HepG2 (cell line): ENCODE measurements around the gene RAD51D. TPM values are rescaled to one million over a fixed set of nuclear protein-coding genes. Genes with fewer than 3 reads are reported as not detected.
A peak's percentile ranks its signal among the peaks of the same experiment; 100 is the strongest.

Source experiments
- CCDC6 ChIP-seq: sonication (generic); formaldehyde crosslinking; IDR thresholded peaks from 2 replicates; pipeline ENCODE4 v1.8.1; 2022; ENCODE audit warnings: mild to moderate bottlenecking, missing genetic modification reagents, moderate library complexity
- CTCF ChIP-seq: sonication (generic); formaldehyde crosslinking; IDR thresholded peaks from 2 replicates; pipeline ENCODE4 v1.5.0; 2020; ENCODE audit warnings: mild to moderate bottlenecking, missing genetic modification reagents, moderate library complexity
- FOXP4 ChIP-seq: sonication (generic); formaldehyde crosslinking; IDR thresholded peaks from 2 replicates; pipeline ENCODE4 v1.4.0; 2020; ENCODE audit warnings: missing genetic modification reagents
- GPN1 ChIP-seq: sonication (generic); formaldehyde crosslinking; IDR thresholded peaks from 2 replicates; pipeline ENCODE4 v1.5.1; 2020; ENCODE audit warnings: missing genetic modification reagents, borderline replicate concordance
- ISL2 ChIP-seq: sonication (generic); formaldehyde crosslinking; IDR thresholded peaks from 2 replicates; pipeline ENCODE4 v1.5.0; 2020; ENCODE audit warnings: missing genetic modification reagents
- MIER2 ChIP-seq: IDR thresholded peaks from 2 replicates; pipeline ENCODE4 v1.6.1; 2016; ENCODE audit warnings: missing biosample characterization, missing genetic modification reagents
- MTA3 ChIP-seq: sonication (generic); formaldehyde crosslinking; IDR thresholded peaks from 2 replicates; pipeline ENCODE4 v1.4.0; 2020; ENCODE audit warnings: missing genetic modification reagents
- NFE2L2 ChIP-seq: fragments of 150-350 bp; IDR thresholded peaks from 2 replicates; pipeline ENCODE4 v1.6.1; 2014; ENCODE audit warnings: low read length
- NR2C2 ChIP-seq: sonication (generic); formaldehyde crosslinking; IDR thresholded peaks from 2 replicates; pipeline ENCODE4 v1.4.0; 2020; ENCODE audit warnings: missing genetic modification reagents, mild to moderate bottlenecking, moderate library complexity, borderline replicate concordance
- REPIN1 ChIP-seq: sonication (generic); formaldehyde crosslinking; IDR thresholded peaks from 2 replicates; pipeline ENCODE4 v1.8.0; 2022; ENCODE audit warnings: missing genetic modification reagents, low read depth, mild to moderate bottlenecking, borderline replicate concordance
- SP4 ChIP-seq: sonication (generic); formaldehyde crosslinking; IDR thresholded peaks from 2 replicates; pipeline ENCODE4 v1.8.1; 2023; ENCODE audit warnings: mild to moderate bottlenecking, missing genetic modification reagents
- TBL1XR1 ChIP-seq: fragments of 150-350 bp; IDR thresholded peaks from 2 replicates; pipeline ENCODE4 v1.6.1; 2014; ENCODE audit warnings: borderline replicate concordance, low read length; ENCODE audit not compliant: partially characterized antibody
- ZBTB25 ChIP-seq: IDR thresholded peaks from 2 replicates; pipeline ENCODE4 v1.6.1; 2018; ENCODE audit warnings: missing genetic modification reagents
- ZFP37 ChIP-seq: sonication (generic); formaldehyde crosslinking; IDR thresholded peaks from 2 replicates; pipeline ENCODE4 v1.4.0; 2020; ENCODE audit warnings: missing genetic modification reagents, borderline replicate concordance
- ZMAT5 ChIP-seq: sonication (generic); formaldehyde crosslinking; IDR thresholded peaks from 2 replicates; pipeline ENCODE4 v1.5.0; 2020; ENCODE audit warnings: mild to moderate bottlenecking, low read depth, missing genetic modification reagents, borderline replicate concordance
- ZNF124 ChIP-seq: sonication (generic); formaldehyde crosslinking; IDR thresholded peaks from 2 replicates; pipeline ENCODE4 v1.4.0; 2020; ENCODE audit warnings: missing genetic modification reagents
- ZNF224 ChIP-seq: sonication (generic); formaldehyde crosslinking; IDR thresholded peaks from 2 replicates; pipeline ENCODE4 v1.5.0; 2020; ENCODE audit warnings: mild to moderate bottlenecking, missing genetic modification reagents
- ZNF235 ChIP-seq: sonication (generic); formaldehyde crosslinking; IDR thresholded peaks from 2 replicates; pipeline ENCODE4 v1.8.1; 2023; ENCODE audit warnings: mild to moderate bottlenecking, missing genetic modification reagents, borderline replicate concordance
- ZNF557 ChIP-seq: sonication (generic); formaldehyde crosslinking; IDR thresholded peaks from 2 replicates; pipeline ENCODE4 v1.4.0; 2020; ENCODE audit warnings: missing genetic modification reagents
- polyA plus RNA-seq, 8 experiments: library from polyadenylated mRNA; depleted of rRNA in 3 of 8; stranded (reverse) in 7 of 8; unstranded in 1 of 8; fragments of >200 nt; fragmentation: Illumina TruSeq in 4 of 8; extraction: Trizol in 4 of 8; gene quantifications; 2 replicates each; pipeline versions ENCODE4 v1.2.1 to v1.2.3, GENCODE V29; 2011 to 2016; ENCODE audit warnings: low read depth in 4 of 8, missing spikeins in 1 of 8, mixed read lengths in 1 of 8; ENCODE audit not compliant: insufficient read depth in 1 of 8
- total RNA-seq, 5 experiments: library from RNA; depleted of rRNA; stranded (reverse); fragments of >200 nt; fragmentation: Illumina TruSeq; extraction: Trizol; gene quantifications; 2 replicates each; pipeline ENCODE4 v1.2.3, GENCODE V29; 2016; ENCODE audit warnings: low read depth in 1 of 5

The RAD51D gene
- total and polyA plus RNA-seq, 2 of the 13 experiments (the other 11 are each of a cell fraction or from before 2014, with no cell fraction given) = 6.7 to 13.1 TPM

- peak; percentile 85 for TF ChIP-seq ISL2
- TF ChIP-seq ZBTB25 (CRISPR knock-in tag) = no peak
- TF ChIP-seq FOXP4 (CRISPR knock-in tag) = peak; percentile 98
- TF ChIP-seq MTA3 (CRISPR knock-in tag) = no peak
- TF ChIP-seq TBL1XR1 = peak; percentile 39
- TF ChIP-seq CTCF (CRISPR knock-in tag) = peak; percentile 80
- no peak for TF ChIP-seq ZNF124 (CRISPR knock-in tag)
- TF ChIP-seq REPIN1 = peak; percentile 68; the same call in 1 of the 2 replicates
- TF ChIP-seq NR2C2 = peak; percentile 46; the same call in 1 of the 2 replicates
- TF ChIP-seq NFE2L2 = peak; percentile 93
- peak; percentile 48; the same call in 1 of the 2 replicates for TF ChIP-seq MIER2 (CRISPR knock-in tag)
- no peak for TF ChIP-seq SP4 (CRISPR knock-in tag)
- TF ChIP-seq ZNF224 = peak; percentile 51; the same call in 1 of the 2 replicates
- TF ChIP-seq GPN1 = no peak
- peak; percentile 56; the same call in 1 of the 2 replicates for TF ChIP-seq ZFP37 (CRISPR knock-in tag)
- TF ChIP-seq ZNF235 (CRISPR knock-in tag) = no peak
- no peak for TF ChIP-seq ZMAT5
- TF ChIP-seq ZNF557 (CRISPR knock-in tag) = no peak
- peak; percentile 58; the same call in 1 of the 2 replicates for TF ChIP-seq CCDC6 (CRISPR knock-in tag)
Observed at GRCh38 chr17:35063514-35064223, 56.0 kb downstream of the RAD51D start, which contains the start of gene RFFL (continued).
